Heart right ventricle (tissue), 16 donors: ENCODE measurements around the gene CEACAM16. TPM values are rescaled to one million over a fixed set of nuclear protein-coding genes. Genes with fewer than 3 reads are reported as not detected.
A peak's percentile ranks its signal among the peaks of the same experiment; 100 is the strongest.
"Not testable (repeated sequence)": the region's sequence is repeated elsewhere in the genome, so short reads cannot be mapped to it uniquely, and the experiment has no call there.

Experiments
- ATAC-seq, 8 donors: fragments of 200-7000 bp; cut with Tn5 transposase; one replicate each; pipeline ENCODE4 v1.9.1; 2020; ENCODE audit warnings: mild to moderate bottlenecking in 8 of 8, moderate library complexity in 8 of 8, moderate number of reproducible peaks in 1 of 8
- DNase-seq, 2 donors: peaks; one replicate each; pipeline ENCODE4 v3.0.0-alpha.2; 2020
- H3K27ac ChIP-seq, 10 donors: fragments of 200-600 bp; sonication (generic) in 2 of 10; one replicate each; pipeline versions ENCODE4 v1.5.0 to v1.8.0; 2020 to 2022; ENCODE audit warnings: mild to moderate bottlenecking in 3 of 10
- H3K27me3 ChIP-seq, 7 donors: fragments of 200-600 bp; one replicate each; pipeline ENCODE4 v1.8.0; 2021 to 2022; ENCODE audit warnings: mild to moderate bottlenecking in 2 of 7
- H3K36me3 ChIP-seq, 9 donors: fragments of 200-600 bp; sonication (generic) in 1 of 9; one replicate each; pipeline versions ENCODE4 v1.5.0 to v1.8.0; 2020 to 2022; ENCODE audit warnings: mild to moderate bottlenecking in 2 of 9
- H3K4me1 ChIP-seq, 9 donors: fragments of 200-600 bp; sonication (generic) in 1 of 9; one replicate each; pipeline versions ENCODE4 v1.5.0 to v1.8.0; 2020 to 2022; ENCODE audit warnings: mild to moderate bottlenecking in 4 of 9
- H3K4me3 ChIP-seq, 10 donors: fragments of 200-600 bp; sonication (generic) in 2 of 10; one replicate each; pipeline versions ENCODE4 v1.5.0 to v1.8.0; 2020 to 2022; ENCODE audit warnings: mild to moderate bottlenecking in 7 of 10, moderate library complexity in 2 of 10
- H3K9me3 ChIP-seq, 11 donors: fragments of 200-600 bp in 10 of 11; sonication (generic) in 2 of 11; one replicate each; pipeline versions ENCODE4 v1.5.0 to v1.8.0; 2013 to 2022; ENCODE audit warnings: mild to moderate bottlenecking in 2 of 11, control low read depth in 1 of 11, moderate library complexity in 1 of 11
- WGBS, 2 donors: extraction: QIAGEN DNeasy Blood & Tissue Kit; methylation state at CpG; one replicate each; pipeline ENCODE4 v1.1.7; 2013; ENCODE audit warnings: inconsistent platforms in 1 of 2; 5-methylcytosine and 5-hydroxymethylcytosine counted together
- intact Hi-C, 10 donors: fragments of 100-400 bp; cut with DNase I; formaldehyde crosslinking; loops; one replicate each; pipeline versions ENCODE4 v1.11.1 to v1.14.2; 2022
- polyA plus RNA-seq, 2 donors: library from polyadenylated mRNA; stranded (reverse); fragments of 200-250 nt; gene quantifications; one replicate each; pipeline ENCODE4 v1.2.3, GENCODE V29; 2013
- total RNA-seq, 10 donors: library from RNA; stranded (reverse); fragmentation: NEBNext Ultra II Directional in 3 of 10; extraction: Animal tissue kit (Norgen Biotek cat#: 25700) in 3 of 10; gene quantifications; one replicate each; pipeline versions ENCODE4 v1.2.1 to v1.2.4, GENCODE V29; 2021 to 2023
- TF ChIP-seq, protein P1 (sequence below), 9 donors: fragments of 200-600 bp; sonication (generic) in 2 of 9; IDR thresholded peaks; one replicate each; pipeline versions ENCODE4 v1.5.0 to v1.8.0; 2021 to 2022; ENCODE audit warnings: antibody characterized with exemption in 9 of 9, mild to moderate bottlenecking in 5 of 9, moderate library complexity in 1 of 9
- donor health status: Arrhythmogenic right ventricular cardiomyopathy.
- donor health status: ischemic (EF 13 %, LVEDD 7.1; RV severe dilation, severe dysfunction).
- donor health status: healthy with polysubstance abuse.
- donor health status: DM: no; HTN: yes; CAD: no.
- donor health status: DM: no; HTN: no; CAD: no.
- donor health status: ischemic (EF 25% LVEDD 6.9; RV normal size, moderate dysfunction).
- donor health status: ischemic (EF 25% LVEDD 5.7; RV mildly dilated, moderate dysfunction).
- donor health status: healthy.
- donor health status: DM: yes; HTN: yes; CAD: no.
- donor health status: Ischemic cardiomyopathy.
- donor health status: ischemic (EF 35%, LVEDD 5.7; RV mildly dilated, moderate dysfunction).
- donor health status: nonischemic (EF 11% LVEDD 7.7; RV severe dilation, severe dysfunction).
- donor health status: DM: yes; HTN: yes; CAD: no.
- donor health status: PGD.
- donor health status: ischemic (EF 29% LVEDD 5.4; RV normal size, mild dysfunction).
- donor health status: nonischemic (EF 23%, LVEDD 6.1; RV moderate dilation, normal function).

Gene CEACAM16
- total and polyA plus RNA-seq, 12 donors: not detected

DNA sequence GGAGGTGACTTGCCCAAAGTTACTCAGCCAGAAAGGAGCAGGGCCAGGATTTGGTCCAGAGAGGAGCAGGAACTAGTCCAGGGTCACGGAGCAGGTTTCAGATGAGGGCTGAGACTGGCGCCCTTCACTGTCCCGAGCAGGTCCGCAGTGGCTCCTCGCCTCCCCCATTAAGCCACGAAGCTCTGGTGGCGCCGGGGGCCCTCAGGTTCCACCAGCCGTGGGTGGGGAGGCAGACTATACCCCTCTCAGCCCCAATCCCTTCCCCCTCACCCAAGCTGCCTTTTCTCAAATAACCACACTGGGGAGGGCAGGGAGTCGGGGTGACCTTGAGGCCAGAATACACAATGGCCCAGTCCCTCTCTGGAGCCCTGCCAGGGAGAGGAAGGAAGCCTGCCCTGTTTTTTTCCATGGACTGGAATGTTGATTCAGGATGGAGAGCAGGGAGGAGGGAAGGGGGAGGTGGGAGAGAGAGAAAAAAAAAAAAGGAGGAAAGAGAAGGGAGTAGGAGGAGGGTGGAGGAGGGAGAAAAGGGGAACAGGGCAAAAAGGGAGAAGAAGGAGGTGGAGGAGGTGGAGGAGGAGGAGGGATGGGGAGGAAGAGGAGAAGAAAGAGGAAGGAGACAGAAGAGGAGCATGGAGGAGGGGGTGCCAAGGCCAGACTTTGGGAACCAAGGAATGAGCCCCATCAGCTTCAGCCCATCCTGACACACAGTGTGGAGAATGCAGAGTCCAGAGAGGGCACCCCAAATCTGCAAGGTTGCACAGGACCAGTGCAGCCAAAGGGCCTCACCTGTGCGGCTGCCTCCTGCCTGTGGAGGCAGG is 19.7 kb downstream of the CEACAM16 start:
- intact Hi-C loops: loop anchor here in 2 of 10 donors (1.0 to 2.0 kb wide), 2 partner anchors 26 to 30 kb away; no protein-coding TSS in a partner anchor
- H3K4me1 ChIP-seq: peaks cover 12 to 58% (median 48%) of the 10 kb centered on the region in 9 donors
- no peaks in the 10 kb centered on the region for H3K36me3 ChIP-seq
- peak overlapping the region; percentile 68 to 93 (median 84) for H3K27ac ChIP-seq
- H3K27me3 ChIP-seq: no peaks in the 10 kb centered on the region
- ATAC-seq (peak; percentile 81 to 91 (median 85)), DNase-seq (peak; percentile 75 to 89)
- WGBS, 2 donors: 12 to 14% methylated on average over 11 of the region's 11 CpGs
- TF ChIP-seq, protein P1, sequence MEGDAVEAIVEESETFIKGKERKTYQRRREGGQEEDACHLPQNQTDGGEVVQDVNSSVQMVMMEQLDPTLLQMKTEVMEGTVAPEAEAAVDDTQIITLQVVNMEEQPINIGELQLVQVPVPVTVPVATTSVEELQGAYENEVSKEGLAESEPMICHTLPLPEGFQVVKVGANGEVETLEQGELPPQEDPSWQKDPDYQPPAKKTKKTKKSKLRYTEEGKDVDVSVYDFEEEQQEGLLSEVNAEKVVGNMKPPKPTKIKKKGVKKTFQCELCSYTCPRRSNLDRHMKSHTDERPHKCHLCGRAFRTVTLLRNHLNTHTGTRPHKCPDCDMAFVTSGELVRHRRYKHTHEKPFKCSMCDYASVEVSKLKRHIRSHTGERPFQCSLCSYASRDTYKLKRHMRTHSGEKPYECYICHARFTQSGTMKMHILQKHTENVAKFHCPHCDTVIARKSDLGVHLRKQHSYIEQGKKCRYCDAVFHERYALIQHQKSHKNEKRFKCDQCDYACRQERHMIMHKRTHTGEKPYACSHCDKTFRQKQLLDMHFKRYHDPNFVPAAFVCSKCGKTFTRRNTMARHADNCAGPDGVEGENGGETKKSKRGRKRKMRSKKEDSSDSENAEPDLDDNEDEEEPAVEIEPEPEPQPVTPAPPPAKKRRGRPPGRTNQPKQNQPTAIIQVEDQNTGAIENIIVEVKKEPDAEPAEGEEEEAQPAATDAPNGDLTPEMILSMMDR (IDR thresholded peaks at IDR 0.05): no peak
- peak overlapping the region in 9 of 10 donors; percentile 13 to 44 (median 34) for H3K4me3 ChIP-seq
- H3K9me3 ChIP-seq: peaks cover 0 to 16% (median 7%) of the 10 kb centered on the region in 11 donors

DNA sequence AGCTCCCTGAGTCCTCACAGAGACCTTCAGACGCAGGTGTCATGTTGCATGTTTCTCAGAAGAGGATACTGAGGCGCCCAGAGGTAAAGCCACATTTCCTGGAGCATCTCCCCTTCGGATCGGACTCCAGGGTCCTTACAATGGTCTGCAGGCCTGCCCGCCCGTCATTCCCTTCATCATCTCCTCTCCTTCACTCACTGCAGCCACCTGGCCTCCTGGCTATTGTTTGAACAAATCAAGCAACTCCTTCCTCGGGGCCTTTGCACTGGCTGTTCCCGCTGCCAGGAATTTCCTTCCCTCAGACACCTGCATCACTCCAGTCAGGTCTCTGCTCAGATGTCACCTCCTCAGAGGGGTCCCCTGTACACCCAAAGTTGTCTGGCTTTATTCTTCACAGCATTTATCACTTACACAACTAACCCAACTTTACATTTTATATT is 20.3 kb downstream of the CEACAM16 start:
- WGBS, 2 donors: 74 to 80% methylated on average over 8 of the region's 8 CpGs
- Histone ChIP-seq H3K4me1 (peaks cover 17 to 64% (median 54%) of the 10 kb centered on the region in 9 donors), H3K27me3 (no peaks in the 10 kb centered on the region), H3K4me3 (no peak overlapping the region), H3K9me3 (peaks cover 0 to 16% (median 7%) of the 10 kb centered on the region in 11 donors), H3K36me3 (no peaks in the 10 kb centered on the region), H3K27ac (peak overlapping the region in 9 of 10 donors; percentile 70 to 93 (median 85))
- TF ChIP-seq, protein P1 (IDR thresholded peaks at IDR 0.05): no peak
- DNase-seq (no peak), ATAC-seq (no peak)
- intact Hi-C loops: loop anchor here in 1 of 10 donors (2.0 kb wide), 1 partner anchor 30 kb away; no protein-coding TSS in a partner anchor

DNA sequence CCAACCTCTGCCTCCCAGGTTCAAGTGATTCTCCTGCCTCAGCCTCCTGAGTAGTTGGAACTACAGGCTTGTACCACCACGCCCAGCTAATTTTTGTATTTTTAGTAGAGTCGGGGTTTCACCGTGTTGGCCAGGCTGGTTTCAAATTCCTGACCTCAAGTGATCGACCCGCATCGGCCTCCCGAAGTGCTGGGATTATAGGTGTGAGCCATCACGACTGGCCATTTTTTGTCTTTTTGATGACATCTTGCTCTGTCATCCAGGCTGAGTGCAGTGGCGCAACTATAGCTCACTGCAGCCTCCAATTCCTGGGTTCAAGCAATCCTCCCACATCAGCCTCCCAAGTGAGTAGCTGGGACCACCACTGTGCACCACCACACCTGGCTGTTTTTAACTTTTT is 21.4 kb downstream of the CEACAM16 start:
- 95 to 96% methylated on average over 9 of the region's 9 CpGs for WGBS, 2 donors
- intact Hi-C loops: loop anchor here in 7 of 10 donors (5.0 to 10.0 kb wide), 3 partner anchors 33 to 124 kb away; partner anchors contain the start of gene NECTIN2 (in 2 of the 7)
- not testable (repeated sequence) for DNase-seq, ATAC-seq, H3K4me3 ChIP-seq, H3K9me3 ChIP-seq, H3K36me3 ChIP-seq, H3K27me3 ChIP-seq
- Histone ChIP-seq H3K4me1 (peaks cover 19 to 75% (median 65%) of the 10 kb centered on the region in 9 donors), H3K27ac (peak overlapping the region in 1 of 10 donors; percentile 24)

DNA sequence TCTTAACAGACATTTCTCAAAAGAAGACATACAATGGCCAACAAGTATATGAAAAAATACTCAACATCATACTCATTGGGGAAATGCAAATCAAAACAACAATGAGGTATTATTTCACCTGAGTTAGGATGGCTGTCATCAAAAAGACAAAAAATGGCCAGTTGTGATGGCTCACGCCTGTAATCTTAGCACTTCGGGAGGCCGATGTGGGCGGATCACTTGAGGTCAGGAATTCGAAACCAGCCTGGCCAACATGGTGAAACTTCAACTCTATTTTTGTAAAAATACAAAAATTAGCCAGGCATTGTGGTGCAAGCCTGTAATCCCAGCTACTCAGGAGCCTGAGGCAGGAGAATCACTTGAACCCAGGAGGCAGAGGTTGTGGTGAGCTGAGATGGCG is 22.0 kb downstream of the CEACAM16 start:
- H3K9me3 ChIP-seq: peaks cover 0 to under 1% (median 0%) of the 10 kb centered on the region in 11 donors
- H3K4me1 ChIP-seq: peaks cover 19 to 81% (median 70%) of the 10 kb centered on the region in 9 donors
- H3K36me3 ChIP-seq: no peaks in the 10 kb centered on the region
- H3K27ac ChIP-seq: peak overlapping the region in 2 of 10 donors; percentile 24 to 31
- H3K27me3 ChIP-seq: no peaks in the 10 kb centered on the region
- 75 to 79% methylated on average over 6 of the region's 6 CpGs for WGBS, 2 donors
- no peak for ATAC-seq
- no peak for DNase-seq
- TF ChIP-seq, protein P1 (IDR thresholded peaks at IDR 0.05): no peak
- H3K4me3 ChIP-seq: no peak overlapping the region
- intact Hi-C loops: loop anchor here in 7 of 10 donors (5.0 to 10.0 kb wide), 3 partner anchors 34 to 124 kb away; partner anchors contain the start of gene NECTIN2 (in 2 of the 7)

DNA sequence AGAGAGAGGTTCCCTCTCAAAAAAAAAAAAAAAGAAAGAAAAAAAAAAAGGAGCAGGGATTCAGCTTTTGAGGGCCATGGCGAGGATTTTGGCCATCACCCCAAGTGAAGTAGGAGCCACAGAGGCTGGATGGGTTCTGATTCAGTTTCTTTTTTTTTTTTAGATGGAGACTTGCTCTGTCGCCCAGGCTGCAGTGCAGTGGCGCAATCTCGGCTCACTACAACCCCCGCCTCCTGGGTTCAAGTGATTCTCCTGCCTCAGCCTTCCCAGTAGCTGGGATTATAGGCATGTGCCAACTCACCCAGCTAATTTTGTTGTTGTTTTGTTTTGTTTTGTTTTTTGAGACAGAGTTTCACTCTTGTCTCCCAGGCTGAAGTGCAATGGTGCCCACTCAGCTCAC is 22.4 kb downstream of the CEACAM16 start:
- Histone ChIP-seq H3K27ac (peak overlapping the region in 3 of 10 donors; percentile 30 to 66 (median 60)), H3K4me1 (peaks cover 19 to 82% (median 70%) of the 10 kb centered on the region in 9 donors)
- H3K36me3 ChIP-seq, H3K4me3 ChIP-seq, H3K27me3 ChIP-seq, ATAC-seq, DNase-seq, H3K9me3 ChIP-seq: not testable (repeated sequence)
- WGBS, 2 donors: 87 to 90% methylated on average over 5 of the region's 5 CpGs
- intact Hi-C loops: loop anchor here in 7 of 10 donors (5.0 to 10.0 kb wide), 3 partner anchors 34 to 123 kb away; partner anchors contain the start of gene NECTIN2 (in 2 of the 7)
